Muscle layer of colon (tissue), 2 donors: ENCODE measurements around the gene ARRDC4.
A peak's percentile ranks its signal among the peaks of the same experiment; 100 is the strongest.

Experiments
- H3K27ac ChIP-seq: one replicate; pipeline ENCODE4 v1.7.0; 2013; ENCODE audit warnings: low read depth, mild to moderate bottlenecking, low read length, moderate library complexity
- H3K27me3 ChIP-seq, 2 donors: one replicate each; pipeline ENCODE4 v1.7.0; 2013; ENCODE audit warnings: low read length in 2 of 2, mild to moderate bottlenecking in 2 of 2; ENCODE audit not compliant: insufficient read depth in 2 of 2, control insufficient read depth in 1 of 2
- H3K36me3 ChIP-seq: one replicate; pipeline ENCODE4 v1.7.0; 2013; ENCODE audit warnings: mild to moderate bottlenecking, low read length; ENCODE audit not compliant: insufficient read depth
- H3K4me1 ChIP-seq: one replicate; pipeline ENCODE4 v1.7.0; 2013; ENCODE audit warnings: mild to moderate bottlenecking, low read length; ENCODE audit not compliant: insufficient read depth
- H3K4me3 ChIP-seq, 2 donors: one replicate each; pipeline ENCODE4 v1.7.0; 2013; ENCODE audit warnings: low read length in 2 of 2, low read depth in 1 of 2, mild to moderate bottlenecking in 1 of 2, moderate library complexity in 1 of 2
- H3K9ac ChIP-seq: one replicate; pipeline ENCODE4 v1.7.0; 2013; ENCODE audit warnings: low read length
- H3K9me3 ChIP-seq: one replicate; pipeline ENCODE4 v1.7.0; 2013; ENCODE audit warnings: mild to moderate bottlenecking, low read length
- donor health status: abdominal sarcoma.
- donor health status: Adenocarcinoma of cecum.

ARRDC4 gene

GRCh38 chr15:97947465-97948260 lies 12.8 kb upstream of the ARRDC4 start:
- Histone ChIP-seq H3K4me1 (peaks cover 8% of the 10 kb centered on the region), H3K9me3 (no peaks in the 10 kb centered on the region), H3K4me3 (no peak overlapping the region), H3K36me3 (no peaks in the 10 kb centered on the region), H3K9ac (no peak overlapping the region), H3K27ac (no peak overlapping the region), H3K27me3 (no peaks in the 10 kb centered on the region)

- Histone ChIP-seq H3K9ac (no peak overlapping the region), H3K27me3 (no peaks in the 10 kb centered on the region), H3K9me3 (no peaks in the 10 kb centered on the region), H3K36me3 (no peaks in the 10 kb centered on the region), H3K4me1 (no peaks in the 10 kb centered on the region), H3K27ac (no peak overlapping the region), H3K4me3 (no peak overlapping the region)
These were observed 7.2 kb upstream of the ARRDC4 start for GRCh38 chr15:97953254-97953653.

- Histone ChIP-seq H3K9me3 (no peaks in the 10 kb centered on the region), H3K9ac (no peak overlapping the region), H3K4me1 (no peaks in the 10 kb centered on the region), H3K27ac (no peak overlapping the region), H3K27me3 (no peaks in the 10 kb centered on the region), H3K36me3 (no peaks in the 10 kb centered on the region), H3K4me3 (no peak overlapping the region)
These were observed 6.8 kb upstream of the ARRDC4 start for GRCh38 chr15:97953748-97954147.

GRCh38 chr15:97955035-97955434 lies 5.5 kb upstream of the ARRDC4 start:
- H3K9ac ChIP-seq, result no peak overlapping the region
- no peaks in the 10 kb centered on the region for H3K9me3 ChIP-seq
- H3K4me1 ChIP-seq, result no peaks in the 10 kb centered on the region
- H3K4me3 ChIP-seq, result no peak overlapping the region
- H3K27ac ChIP-seq, result no peak overlapping the region
- no peaks in the 10 kb centered on the region for H3K27me3 ChIP-seq
- no peaks in the 10 kb centered on the region for H3K36me3 ChIP-seq

GRCh38 chr15:97955529-97955928 lies 5.0 kb upstream of the ARRDC4 start:
- H3K36me3 ChIP-seq, result no peaks in the 10 kb centered on the region
- H3K4me1 ChIP-seq, result no peaks in the 10 kb centered on the region
- no peak overlapping the region for H3K9ac ChIP-seq
- H3K9me3 ChIP-seq, result no peaks in the 10 kb centered on the region
- H3K27me3 ChIP-seq, result no peaks in the 10 kb centered on the region
- H3K27ac ChIP-seq, result no peak overlapping the region
- no peak overlapping the region for H3K4me3 ChIP-seq

GRCh38 chr15:97959724-97960363 lies 659 bp upstream of the ARRDC4 start:
- Histone ChIP-seq H3K9ac (peak overlapping the region; percentile 31), H3K4me1 (peaks cover 30% of the 10 kb centered on the region), H3K9me3 (no peaks in the 10 kb centered on the region), H3K36me3 (peaks cover 8% of the 10 kb centered on the region), H3K4me3 (peak overlapping the region in 1 of 2 donors; percentile 50), H3K27ac (peak overlapping the region; percentile 46), H3K27me3 (no peaks in the 10 kb centered on the region)

- Histone ChIP-seq H3K27me3 (no peaks in the 10 kb centered on the region), H3K9ac (peak overlapping the region; percentile 79), H3K9me3 (no peaks in the 10 kb centered on the region), H3K4me3 (peak overlapping the region; percentile 54 to 72), H3K4me1 (peaks cover 43% of the 10 kb centered on the region), H3K27ac (peak overlapping the region; percentile 75), H3K36me3 (peaks cover 18% of the 10 kb centered on the region)
These were observed 808 bp downstream of the ARRDC4 start for GRCh38 chr15:97961067-97961954.

GRCh38 chr15:97962263-97962662 lies 1.8 kb downstream of the ARRDC4 start:
- Histone ChIP-seq H3K9me3 (no peaks in the 10 kb centered on the region), H3K4me3 (peak overlapping the region in 1 of 2 donors; percentile 72), H3K36me3 (peaks cover 21% of the 10 kb centered on the region), H3K27me3 (no peaks in the 10 kb centered on the region), H3K4me1 (peaks cover 53% of the 10 kb centered on the region), H3K27ac (peak overlapping the region; percentile 30), H3K9ac (no peak overlapping the region)

GRCh38 chr15:97963779-97964178 lies 3.3 kb downstream of the ARRDC4 start:
- Histone ChIP-seq H3K27ac (peak overlapping the region; percentile 0), H3K9me3 (no peaks in the 10 kb centered on the region), H3K9ac (no peak overlapping the region), H3K27me3 (no peaks in the 10 kb centered on the region), H3K4me1 (peaks cover 65% of the 10 kb centered on the region), H3K36me3 (peaks cover 21% of the 10 kb centered on the region), H3K4me3 (no peak overlapping the region)

- Histone ChIP-seq H3K36me3 (peaks cover 45% of the 10 kb centered on the region), H3K9ac (no peak overlapping the region), H3K27ac (peak overlapping the region; percentile 19)
These were observed 5.7 kb downstream of the ARRDC4 start for GRCh38 chr15:97966246-97966645.

GRCh38 chr15:97966924-97967620 lies 6.6 kb downstream of the ARRDC4 start:
- no peak overlapping the region for H3K9ac ChIP-seq
- peaks cover 73% of the 10 kb centered on the region for H3K4me1 ChIP-seq

More at GRCh38 chr15:97966246-97966645, 5.7 kb downstream of the ARRDC4 start:
- Histone ChIP-seq H3K9me3 (no peaks in the 10 kb centered on the region), H3K4me1 (peaks cover 71% of the 10 kb centered on the region), H3K27me3 (no peaks in the 10 kb centered on the region), H3K4me3 (no peak overlapping the region)

More at GRCh38 chr15:97966924-97967620, 6.6 kb downstream of the ARRDC4 start:
- Histone ChIP-seq H3K36me3 (peaks cover 54% of the 10 kb centered on the region), H3K4me3 (no peak overlapping the region), H3K27me3 (no peaks in the 10 kb centered on the region), H3K9me3 (no peaks in the 10 kb centered on the region), H3K27ac (peak overlapping the region; percentile 25)
